Hematopoietic multipotent progenitor cell treated with erythropoietin and hydrocortisone succinate and interleukin-3 and kit ligand, for 6 days (in vitro differentiated cells): ENCODE results near the gene AATK.
A peak's percentile ranks its signal among the peaks of the same experiment; 100 is the strongest.

ENCODE experiments used
- DNase-seq: peaks from one replicate; pipeline ENCODE4 v3.0.0-alpha.2; 2015

The AATK gene

GRCh38 chr17:81166033-81166492 lies at the start of gene AATK:
AATK (minus strand) TSS chr17:81166221; CDS start chr17:81165992, 229 bp downstream.
- DNase-seq, result no peak

- DNase-seq, result no peak
Measured at GRCh38 chr17:81213978-81214377, 48.0 kb upstream of the AATK start.

GRCh38 chr17:81212365-81212764 lies 46.3 kb upstream of the AATK start:
- no peak for DNase-seq

- peak; percentile 25 for DNase-seq
Measured at GRCh38 chr17:81210868-81211267, 44.8 kb upstream of the AATK start.

- DNase-seq, result no peak
Measured at GRCh38 chr17:81210466-81210865, 44.4 kb upstream of the AATK start.

GRCh38 chr17:81209141-81209540 lies 43.1 kb upstream of the AATK start:
- DNase-seq, result no peak

- no peak for DNase-seq
Measured at GRCh38 chr17:81208651-81209050, 42.6 kb upstream of the AATK start.

GRCh38 chr17:81207610-81208581 lies 41.9 kb upstream of the AATK start:
- peak; percentile 56 for DNase-seq

- no peak for DNase-seq
Measured at GRCh38 chr17:81206657-81207056, 40.6 kb upstream of the AATK start.

- DNase-seq, result no peak
Measured at GRCh38 chr17:81206166-81206565, 40.1 kb upstream of the AATK start.

GRCh38 chr17:81204578-81204977 lies 38.6 kb upstream of the AATK start:
- no peak for DNase-seq

- DNase-seq, result no peak
Measured at GRCh38 chr17:81203136-81203535, 37.1 kb upstream of the AATK start.

GRCh38 chr17:81202318-81202717 lies 36.3 kb upstream of the AATK start:
- no peak for DNase-seq

GRCh38 chr17:81200695-81201580 lies 34.9 kb upstream of the AATK start:
- peak; percentile 97 for DNase-seq

- DNase-seq, result no peak
Measured at GRCh38 chr17:81200201-81200600, 34.2 kb upstream of the AATK start.

- no peak for DNase-seq
Measured at GRCh38 chr17:81199482-81199830, 33.4 kb upstream of the AATK start.

GRCh38 chr17:81198826-81199481 lies 32.9 kb upstream of the AATK start:
- DNase-seq, result no peak

- DNase-seq, result no peak
Measured at GRCh38 chr17:81197831-81198490, 31.9 kb upstream of the AATK start.

- DNase-seq, result no peak
Measured at GRCh38 chr17:81197409-81197795, 31.4 kb upstream of the AATK start.

- no peak for DNase-seq
Measured at GRCh38 chr17:81196505-81197408, 30.7 kb upstream of the AATK start.

GRCh38 chr17:81195941-81196495 lies 30.0 kb upstream of the AATK start:
- no peak for DNase-seq
